Right cardiac atrium (tissue), 5 donors: Measurements from ENCODE around the gene TUBA3E. TPM values are rescaled to one million over a fixed set of nuclear protein-coding genes. Genes with fewer than 3 reads are reported as not detected.
"Not testable (repeated sequence)": the region's sequence is repeated elsewhere in the genome, so short reads cannot be mapped to it uniquely, and the experiment has no call there.

Experiments
- ATAC-seq, 2 donors: fragments of 200-7000 bp; cut with Tn5 transposase; one replicate each; pipeline versions ENCODE4 v1.8.0 to v1.9.1; 2020; ENCODE audit warnings: moderate library complexity in 2 of 2, mild to moderate bottlenecking in 1 of 2
- DNase-seq, 3 donors: peaks; one replicate each; pipeline ENCODE4 v3.0.0-alpha.2; 2020
- H3K27ac ChIP-seq: one replicate; pipeline ENCODE4 v1.5.1; 2013; ENCODE audit warnings: mild to moderate bottlenecking, low read length, control low read depth, moderate library complexity
- H3K27me3 ChIP-seq: one replicate; pipeline ENCODE4 v1.6.1; 2013; ENCODE audit not compliant: control insufficient read depth, insufficient read depth
- H3K4me1 ChIP-seq: one replicate; pipeline ENCODE4 v1.6.1; 2013; ENCODE audit warnings: low read length; ENCODE audit not compliant: control insufficient read depth, insufficient read depth
- H3K4me3 ChIP-seq: one replicate; pipeline ENCODE4 v1.5.1; 2013; ENCODE audit warnings: low read length, control low read depth
- H3K9me3 ChIP-seq: one replicate; pipeline ENCODE4 v1.6.1; 2013; ENCODE audit warnings: low read length; ENCODE audit not compliant: control insufficient read depth
- WGBS: extraction: QIAGEN DNeasy Blood & Tissue Kit; methylation state at CpG from one replicate; pipeline ENCODE4 v1.1.7; 2013; 5-methylcytosine and 5-hydroxymethylcytosine counted together
- intact Hi-C, 4 donors: fragments of 100-400 bp; cut with DNase I; formaldehyde crosslinking; loops; one replicate each; pipeline versions ENCODE4 v1.11.0 to v1.14.0; 2022 to 2023
- long read RNA-seq, 4 donors: library from polyadenylated mRNA; unstranded; transcript quantifications; one replicate each; pipeline ENCODE4 v2.0.0, GENCODE V29; 2020 to 2021
- polyA plus RNA-seq: library from polyadenylated mRNA; stranded (reverse); fragments of 200-250 nt; gene quantifications from one replicate; pipeline ENCODE4 v1.2.3, GENCODE V29; 2013
- total RNA-seq, 4 donors: library from RNA; stranded (reverse); fragmentation: NEBNext Ultra II Directional; extraction: Animal tissue kit (Norgen Biotek cat#: 25700); gene quantifications; one replicate each; pipeline ENCODE4 v1.2.1, GENCODE V29; 2021
- donor health status: healthy with polysubstance abuse.
- donor health status: DM: no; HTN: yes; CAD: no.
- donor health status: DM: no; HTN: no; CAD: no.
- donor health status: DM: no; HTN: yes; CAD: no; lungs with severe emphysema.
- donor health status: DM: yes; HTN: yes; CAD: no.

The TUBA3E gene
- total RNA-seq (10 to 100 TPM in 2 of 4 donors, 1 to 10 TPM in 2; 2.8 to 17.2 (median 9.4) TPM), polyA plus RNA-seq (28.8 TPM)
- long read RNA-seq, donor 1, partial matches to known transcripts: 33 of 35 reads
- long read RNA-seq, donor 1, other reads (novel, unspliced or antisense): 2 of 35 reads
- long read RNA-seq, donor 2, partial matches to known transcripts: 23 of 24 reads
- long read RNA-seq, donor 2, other reads (novel, unspliced or antisense): 1 of 24 reads
- long read RNA-seq, donor 3, partial matches to known transcripts: 17 of 20 reads
- long read RNA-seq, donor 3, other reads (novel, unspliced or antisense): 3 of 20 reads
- long read RNA-seq, donor 4, partial matches to known transcripts: 6 of 7 reads
- long read RNA-seq, donor 4, other reads (novel, unspliced or antisense): 1 of 7 reads

DNA sequence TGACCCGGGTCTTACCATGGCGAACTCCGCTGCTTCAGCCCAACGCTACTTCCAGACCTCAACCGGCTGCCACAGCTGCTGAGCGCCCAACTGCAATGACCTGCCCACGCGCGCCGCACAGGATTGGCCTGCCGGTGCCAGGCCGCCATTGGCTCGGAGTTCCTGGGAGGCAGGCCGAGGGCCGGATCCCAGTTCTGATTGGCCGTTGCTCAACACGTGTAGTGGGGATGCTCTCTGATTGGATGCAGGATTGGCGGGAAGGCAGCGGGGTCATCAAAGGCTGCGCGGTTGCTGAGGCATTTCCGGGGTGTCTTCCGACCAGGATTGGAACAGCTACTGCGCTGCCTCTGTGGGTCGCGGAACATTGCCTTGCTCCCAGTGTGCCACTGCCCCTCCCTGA lies at the start of gene TUBA3E:
Gene TUBA3E, minus strand, starts transcription at position 97 of the 400 bp plus-strand sequence. Its CDS starts 79 bp downstream, at position 18.
- Histone ChIP-seq H3K27ac (no peak within 1 kb of the TSS), H3K9me3 (no peaks in the 10 kb centered on the region), H3K4me3 (no peak within 1 kb of the TSS), H3K4me1 (no peaks in the 10 kb centered on the region), H3K27me3 (no peaks in the 10 kb centered on the region)
- WGBS: 97% methylated on average over 26 of the region's 26 CpGs
- ATAC-seq: no peak
- no peak for DNase-seq
- intact Hi-C loops: no loop called here

GRCh38 chr2:130246430-130246829 lies 48.2 kb upstream of the TUBA3E start:
- Histone ChIP-seq H3K9me3 (no peaks in the 10 kb centered on the region), H3K4me1 (no peaks in the 10 kb centered on the region), H3K27ac (no peak overlapping the region), H3K4me3 (no peak overlapping the region), H3K27me3 (no peaks in the 10 kb centered on the region)
- no peak for ATAC-seq
- intact Hi-C loops: no loop called here
- WGBS: 49% methylated on average over 7 of the region's 7 CpGs
- DNase-seq: no peak

DNA sequence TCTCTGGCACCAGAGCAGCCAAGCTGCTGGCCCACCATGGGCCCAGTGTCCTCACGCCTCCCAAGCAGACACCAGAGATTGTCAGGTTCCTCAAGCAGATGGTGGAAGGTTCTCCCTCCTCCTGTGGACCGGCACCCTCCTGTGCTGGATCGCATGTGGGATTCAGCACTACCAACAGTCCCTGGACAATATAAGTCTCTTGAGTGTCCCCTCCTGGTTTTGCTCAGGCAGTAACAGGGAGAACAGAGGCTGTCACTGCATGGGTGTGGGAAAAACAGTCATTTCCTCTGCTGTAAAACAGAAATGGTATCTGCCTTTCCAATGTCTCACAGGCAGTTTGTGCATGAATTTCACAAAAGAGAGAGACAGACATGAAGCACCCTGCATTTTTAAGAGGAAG lies 47.7 kb upstream of the TUBA3E start:
- Histone ChIP-seq H3K4me3 (no peak overlapping the region), H3K27ac (no peak overlapping the region), H3K9me3 (no peaks in the 10 kb centered on the region), H3K4me1 (no peaks in the 10 kb centered on the region), H3K27me3 (no peaks in the 10 kb centered on the region)
- DNase-seq (no peak), ATAC-seq (no peak)
- WGBS: 63% methylated on average over 3 of the region's 3 CpGs
- intact Hi-C loops: no loop called here

GRCh38 chr2:130243359-130243758 lies 45.1 kb upstream of the TUBA3E start:
- Histone ChIP-seq H3K27ac (no peak overlapping the region), H3K9me3 (no peaks in the 10 kb centered on the region), H3K27me3 (no peaks in the 10 kb centered on the region), H3K4me3 (no peak overlapping the region), H3K4me1 (no peaks in the 10 kb centered on the region)
- no peak for ATAC-seq
- DNase-seq: no peak
- intact Hi-C loops: no loop called here
- 89% methylated on average over 2 of the region's 2 CpGs for WGBS

GRCh38 chr2:130241041-130241707 lies 42.9 kb upstream of the TUBA3E start:
- 72% methylated on average over 8 of the region's 8 CpGs for WGBS
- Histone ChIP-seq H3K4me3 (no peak overlapping the region), H3K27me3 (no peaks in the 10 kb centered on the region), H3K4me1 (no peaks in the 10 kb centered on the region), H3K27ac (no peak overlapping the region), H3K9me3 (no peaks in the 10 kb centered on the region)
- intact Hi-C loops: no loop called here
- no peak for DNase-seq
- no peak for ATAC-seq

GRCh38 chr2:130239581-130239980 lies 41.3 kb upstream of the TUBA3E start:
- H3K27me3 ChIP-seq, ATAC-seq, H3K4me1 ChIP-seq, intact Hi-C loops, H3K9me3 ChIP-seq, H3K4me3 ChIP-seq, DNase-seq, H3K27ac ChIP-seq: not testable (repeated sequence)
- 75% methylated on average over 6 of the region's 6 CpGs for WGBS

DNA sequence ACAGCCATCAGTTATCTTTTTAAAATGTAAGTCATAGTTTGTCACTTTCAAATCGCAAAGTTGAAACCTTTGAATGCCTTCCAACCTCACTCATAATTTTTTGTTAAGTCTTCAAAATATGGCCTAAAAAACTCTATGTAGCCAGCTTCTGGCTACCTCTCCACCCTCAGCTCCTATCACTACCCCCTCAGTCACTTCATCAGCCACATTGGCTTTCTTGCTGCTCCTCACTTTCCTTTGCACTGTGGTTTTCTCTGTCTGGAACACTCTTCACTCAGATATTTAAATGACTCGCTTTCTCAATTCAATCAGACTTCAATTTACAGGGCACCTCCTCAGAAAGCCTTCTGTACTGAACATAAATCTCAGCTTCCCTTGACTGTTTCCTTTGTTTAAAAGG lies 34.8 kb upstream of the TUBA3E start:
- ATAC-seq, H3K27me3 ChIP-seq, intact Hi-C loops, H3K4me3 ChIP-seq, H3K9me3 ChIP-seq, DNase-seq, H3K4me1 ChIP-seq, H3K27ac ChIP-seq: not testable (repeated sequence)
- WGBS: 79% methylated on average over 2 of the region's 2 CpGs

- Histone ChIP-seq H3K4me3 (no peak overlapping the region), H3K27ac (no peak overlapping the region), H3K27me3 (no peaks in the 10 kb centered on the region), H3K9me3 (no peaks in the 10 kb centered on the region), H3K4me1 (no peaks in the 10 kb centered on the region)
- intact Hi-C loops: no loop called here
- no peak for ATAC-seq
- no peak for DNase-seq
- WGBS: 72% methylated on average over 12 of the region's 12 CpGs
These were observed 33.4 kb upstream of the TUBA3E start for GRCh38 chr2:130231656-130232055.

DNA sequence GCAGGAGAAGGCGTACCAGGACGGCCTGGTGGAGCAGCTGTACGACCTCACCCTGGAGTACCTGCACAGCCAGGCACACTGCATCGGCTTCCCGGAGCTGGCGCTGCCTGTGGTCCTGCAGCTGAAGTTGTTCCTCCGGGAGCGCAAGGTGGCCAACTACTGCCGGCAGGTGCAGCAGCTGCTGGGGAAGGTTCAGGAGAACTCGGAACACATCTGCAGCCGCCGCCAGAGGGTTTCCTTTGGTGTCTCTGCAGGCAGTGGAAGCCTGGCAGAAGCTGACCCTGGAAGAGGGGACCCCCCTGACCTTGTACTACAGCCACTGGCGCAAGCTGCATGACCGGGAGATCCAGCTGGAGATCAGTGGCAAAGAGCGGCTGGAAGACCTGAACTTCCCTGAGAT lies 32.7 kb upstream of the TUBA3E start:
- H3K4me3 ChIP-seq, H3K27ac ChIP-seq, H3K27me3 ChIP-seq, intact Hi-C loops, ATAC-seq, H3K4me1 ChIP-seq, H3K9me3 ChIP-seq, DNase-seq: not testable (repeated sequence)
- WGBS: 89% methylated on average over 15 of the region's 15 CpGs

DNA sequence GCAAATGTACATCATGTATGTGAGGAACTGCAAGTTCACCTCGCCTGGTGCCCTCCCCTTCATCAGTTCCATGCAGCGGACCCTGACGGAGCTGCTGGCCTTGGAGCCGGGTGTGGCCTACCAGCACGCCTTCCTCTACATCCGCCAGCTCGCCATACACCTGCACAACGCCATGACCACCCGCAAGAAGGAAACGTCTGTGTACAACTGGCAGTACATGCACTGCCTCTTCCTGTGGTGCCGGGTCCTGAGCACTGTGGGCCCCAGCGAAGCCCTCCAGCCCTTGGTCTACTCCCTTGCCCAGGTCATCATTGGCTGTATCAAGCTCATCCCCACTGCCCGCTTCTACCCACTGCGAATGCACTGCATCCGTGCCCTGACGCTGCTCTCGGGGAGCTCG lies 32.1 kb upstream of the TUBA3E start:
- whole genome bisulfite sequencing: 95% methylated on average over 17 of the region's 18 CpGs
- ATAC-seq: not testable (repeated sequence)

DNA sequence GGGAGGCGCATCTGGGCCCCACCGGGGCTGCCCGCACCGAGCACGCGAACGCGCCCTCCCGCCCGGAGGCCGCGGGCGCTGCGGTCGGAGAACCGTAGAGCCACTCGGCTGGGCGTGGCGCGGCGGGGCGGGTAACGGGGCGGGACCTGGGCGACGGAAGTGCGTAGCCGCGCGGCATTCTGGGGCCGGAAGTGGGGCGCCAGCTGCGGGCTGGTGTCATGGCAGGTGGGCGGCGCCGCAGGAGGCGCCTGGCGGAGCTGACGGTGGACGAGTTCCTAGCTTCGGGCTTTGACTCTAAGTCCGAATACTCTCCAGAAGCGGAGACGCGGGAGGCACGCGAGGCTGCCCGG lies 30.9 kb upstream of the TUBA3E start:
- WGBS: 40% methylated on average over 48 of the region's 48 CpGs
- H3K4me3 ChIP-seq, H3K27ac ChIP-seq, H3K9me3 ChIP-seq, H3K4me1 ChIP-seq, H3K27me3 ChIP-seq, intact Hi-C loops: not testable (repeated sequence)
- peak in 2 of 3 donors; percentile 75 to 82 for DNase-seq
- peak; percentile 73 to 79 for ATAC-seq

More for the DNA sequence above, 32.1 kb upstream of the TUBA3E start:
- H3K27ac ChIP-seq, H3K9me3 ChIP-seq, H3K27me3 ChIP-seq, H3K4me1 ChIP-seq, intact Hi-C loops, DNase-seq, H3K4me3 ChIP-seq: not testable (repeated sequence)
